Uterus (tissue), 4 donors: Measurements from ENCODE around the gene BRAT1. TPM values are rescaled to one million over a fixed set of nuclear protein-coding genes. Genes with fewer than 3 reads are reported as not detected.
"Not testable (repeated sequence)": the region's sequence is repeated elsewhere in the genome, so short reads cannot be mapped to it uniquely, and the experiment has no call there.

Experiments
- DNase-seq, 2 donors: peaks; one replicate each; pipeline ENCODE4 v3.0.0-alpha.2; 2019 to 2020
- H3K27ac ChIP-seq, 2 donors: fragments of 200-600 bp; sonication (generic); 1 replicate in 1 of 2; 2 replicates in 1 of 2; pipeline ENCODE4 v1.5.1; 2016 to 2018
- H3K27me3 ChIP-seq, 2 donors: fragments of 200-600 bp; sonication (generic); one replicate each; pipeline ENCODE4 v1.5.1; 2018 to 2019; ENCODE audit warnings: control low read depth in 1 of 2
- H3K36me3 ChIP-seq, 2 donors: fragments of 200-600 bp; sonication (generic); one replicate each; pipeline ENCODE4 v1.5.1; 2019; ENCODE audit warnings: control low read depth in 1 of 2
- H3K4me1 ChIP-seq, 2 donors: fragments of 200-600 bp; sonication (generic); one replicate each; pipeline ENCODE4 v1.5.1; 2018 to 2019; ENCODE audit warnings: control low read depth in 1 of 2
- H3K4me3 ChIP-seq, 2 donors: fragments of 200-600 bp; sonication (generic); 1 replicate in 1 of 2; 2 replicates in 1 of 2; pipeline ENCODE4 v1.5.1; 2018 to 2019; ENCODE audit warnings: mild to moderate bottlenecking in 1 of 2
- H3K9me3 ChIP-seq, 2 donors: fragments of 200-600 bp; sonication (generic); one replicate each; pipeline ENCODE4 v1.5.1; 2019; ENCODE audit warnings: control low read depth in 1 of 2
- POLR2A ChIP-seq, 2 donors: fragments of 450-650 bp; IDR thresholded peaks; one replicate each; pipeline ENCODE4 v1.6.1; 2016; ENCODE audit warnings: antibody characterized with exemption in 2 of 2, mild to moderate bottlenecking in 1 of 2, moderate library complexity in 1 of 2
- intact Hi-C: fragments of 100-400 bp; cut with DNase I; formaldehyde crosslinking; loops from one replicate; pipeline ENCODE4 v1.15.1; 2023; ENCODE audit warnings: low total_unique reads
- total RNA-seq, 4 donors: library from RNA; depleted of rRNA in 3 of 4; stranded (reverse); fragments of >200 nt in 3 of 4; gene quantifications; one replicate each; pipeline versions ENCODE4 v1.1.0 to v1.2.4, GENCODE V29; 2014 to 2023
- TF ChIP-seq, protein P1 (sequence below), 4 experiments: fragments of 200-600 bp in 2 of 4; fragments of 450-650 bp in 2 of 4; sonication (generic) in 2 of 4; IDR thresholded peaks; one replicate each; pipeline ENCODE4 v1.5.1; 2016 to 2019; ENCODE audit warnings: antibody characterized with exemption in 4 of 4, mild to moderate bottlenecking in 2 of 4, moderate library complexity in 1 of 4
- donor health status: DM: yes; HTN: yes; CAD: no.

BRAT1 gene
- total RNA-seq, 4 donors from 2014 or later = 10.3 to 44.3 (median 36.0) TPM

DNA sequence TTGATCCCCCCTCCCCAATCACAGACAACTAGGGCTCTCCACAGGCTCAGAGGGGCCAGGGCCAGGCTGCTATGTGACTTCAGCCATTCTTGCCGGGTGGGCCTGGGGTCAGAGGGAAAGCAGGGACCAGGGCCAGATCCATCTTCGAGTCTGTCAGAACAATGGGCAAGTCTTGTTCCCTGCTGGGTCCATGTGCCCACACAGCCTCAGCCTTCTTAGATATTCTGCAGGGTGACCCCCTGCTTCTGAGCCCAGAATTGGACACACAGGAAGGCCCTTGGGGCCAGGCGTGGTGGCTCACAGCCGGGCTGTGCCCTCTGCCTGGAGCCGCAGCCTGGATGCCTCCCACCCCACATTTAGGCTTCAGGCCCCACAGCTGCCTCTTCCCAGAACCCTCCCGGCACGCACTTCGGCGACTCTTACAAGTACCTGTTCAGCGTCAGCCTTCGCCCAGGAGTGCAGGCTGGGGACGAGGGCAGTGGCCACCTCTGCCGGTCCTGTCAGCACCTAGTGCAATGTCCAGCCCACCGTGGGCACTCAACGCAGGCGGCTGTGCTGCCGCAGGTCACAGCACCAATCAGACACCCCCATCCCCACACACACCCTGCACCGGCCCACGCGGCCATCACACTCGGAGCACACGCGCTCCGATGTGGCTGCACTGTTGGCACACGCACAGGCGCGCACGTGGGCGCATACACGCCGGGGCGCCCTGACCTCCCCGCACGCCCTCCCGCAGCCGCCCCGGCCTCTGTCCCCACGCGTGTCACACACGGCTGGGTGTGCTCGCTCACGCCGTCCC, 24.1 kb downstream of the BRAT1 start:
- H3K9me3 ChIP-seq, intact Hi-C loops, H3K4me3 ChIP-seq, H3K27me3 ChIP-seq, H3K36me3 ChIP-seq, DNase-seq: not testable (repeated sequence)
- Histone ChIP-seq H3K27ac (peak overlapping the region; percentile 55 to 65), H3K4me1 (peaks cover 0 to 13% of the 10 kb centered on the region in 2 donors)

DNA sequence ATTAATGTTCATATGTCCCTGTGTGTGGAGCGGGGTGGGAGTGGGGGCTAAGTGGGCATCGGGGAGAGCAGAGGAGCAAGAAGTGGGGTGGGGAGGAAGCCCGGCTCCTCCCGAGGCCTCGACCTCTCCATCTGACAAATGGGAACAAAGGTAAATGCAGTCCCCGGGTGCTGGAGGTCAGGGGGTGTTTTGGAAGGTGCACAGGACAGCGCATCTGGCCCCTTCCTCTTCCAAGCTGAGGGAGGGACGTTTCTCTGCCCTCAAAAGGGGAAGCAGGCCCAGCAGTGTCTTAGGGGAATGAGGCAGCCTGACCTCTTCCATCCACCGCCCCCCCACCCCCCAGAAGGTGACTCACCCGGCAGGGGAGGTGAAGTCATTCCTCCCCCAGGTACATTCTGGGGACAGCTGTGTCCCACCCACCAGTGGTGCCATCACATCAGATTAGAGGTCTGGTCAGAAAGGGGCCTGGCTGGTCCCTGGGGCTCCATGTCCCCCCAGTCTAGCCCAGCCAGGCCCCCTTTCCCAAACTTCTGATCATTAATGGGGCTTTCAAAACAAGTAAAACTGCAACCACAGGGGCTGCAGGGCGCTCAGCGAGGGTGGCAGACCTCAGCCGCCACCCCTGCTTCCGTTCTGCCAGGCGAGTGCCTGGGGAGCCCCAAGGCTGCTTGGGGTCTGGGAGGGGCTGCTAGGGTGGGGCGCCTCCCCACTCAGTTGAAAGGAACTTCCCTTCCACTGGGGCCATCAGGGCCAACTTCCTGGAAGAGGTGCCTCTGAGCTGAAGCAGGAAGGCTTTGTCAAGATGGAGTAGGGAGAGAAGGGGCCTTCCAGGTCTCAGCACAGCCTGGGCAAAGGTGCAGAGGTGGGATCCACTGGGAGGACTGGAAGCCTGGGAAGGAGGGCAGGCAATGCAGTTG, 25.0 kb downstream of the BRAT1 start:
- peaks cover 0 to 13% of the 10 kb centered on the region in 2 donors for H3K4me1 ChIP-seq
- no peak overlapping the region for H3K4me3 ChIP-seq
- H3K27ac ChIP-seq = peak overlapping the region; percentile 55 to 65
- intact Hi-C loops = no loop called here
- DNase-seq = peak in 1 of 2 donors; percentile 19
- TF ChIP-seq POLR2A (IDR thresholded peaks at IDR 0.05) = no peak
- TF ChIP-seq, protein P1, sequence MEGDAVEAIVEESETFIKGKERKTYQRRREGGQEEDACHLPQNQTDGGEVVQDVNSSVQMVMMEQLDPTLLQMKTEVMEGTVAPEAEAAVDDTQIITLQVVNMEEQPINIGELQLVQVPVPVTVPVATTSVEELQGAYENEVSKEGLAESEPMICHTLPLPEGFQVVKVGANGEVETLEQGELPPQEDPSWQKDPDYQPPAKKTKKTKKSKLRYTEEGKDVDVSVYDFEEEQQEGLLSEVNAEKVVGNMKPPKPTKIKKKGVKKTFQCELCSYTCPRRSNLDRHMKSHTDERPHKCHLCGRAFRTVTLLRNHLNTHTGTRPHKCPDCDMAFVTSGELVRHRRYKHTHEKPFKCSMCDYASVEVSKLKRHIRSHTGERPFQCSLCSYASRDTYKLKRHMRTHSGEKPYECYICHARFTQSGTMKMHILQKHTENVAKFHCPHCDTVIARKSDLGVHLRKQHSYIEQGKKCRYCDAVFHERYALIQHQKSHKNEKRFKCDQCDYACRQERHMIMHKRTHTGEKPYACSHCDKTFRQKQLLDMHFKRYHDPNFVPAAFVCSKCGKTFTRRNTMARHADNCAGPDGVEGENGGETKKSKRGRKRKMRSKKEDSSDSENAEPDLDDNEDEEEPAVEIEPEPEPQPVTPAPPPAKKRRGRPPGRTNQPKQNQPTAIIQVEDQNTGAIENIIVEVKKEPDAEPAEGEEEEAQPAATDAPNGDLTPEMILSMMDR (IDR thresholded peaks at IDR 0.05) = no peak
- H3K36me3 ChIP-seq = no peaks in the 10 kb centered on the region
- H3K27me3 ChIP-seq = no peaks in the 10 kb centered on the region
- H3K9me3 ChIP-seq = no peaks in the 10 kb centered on the region

DNA sequence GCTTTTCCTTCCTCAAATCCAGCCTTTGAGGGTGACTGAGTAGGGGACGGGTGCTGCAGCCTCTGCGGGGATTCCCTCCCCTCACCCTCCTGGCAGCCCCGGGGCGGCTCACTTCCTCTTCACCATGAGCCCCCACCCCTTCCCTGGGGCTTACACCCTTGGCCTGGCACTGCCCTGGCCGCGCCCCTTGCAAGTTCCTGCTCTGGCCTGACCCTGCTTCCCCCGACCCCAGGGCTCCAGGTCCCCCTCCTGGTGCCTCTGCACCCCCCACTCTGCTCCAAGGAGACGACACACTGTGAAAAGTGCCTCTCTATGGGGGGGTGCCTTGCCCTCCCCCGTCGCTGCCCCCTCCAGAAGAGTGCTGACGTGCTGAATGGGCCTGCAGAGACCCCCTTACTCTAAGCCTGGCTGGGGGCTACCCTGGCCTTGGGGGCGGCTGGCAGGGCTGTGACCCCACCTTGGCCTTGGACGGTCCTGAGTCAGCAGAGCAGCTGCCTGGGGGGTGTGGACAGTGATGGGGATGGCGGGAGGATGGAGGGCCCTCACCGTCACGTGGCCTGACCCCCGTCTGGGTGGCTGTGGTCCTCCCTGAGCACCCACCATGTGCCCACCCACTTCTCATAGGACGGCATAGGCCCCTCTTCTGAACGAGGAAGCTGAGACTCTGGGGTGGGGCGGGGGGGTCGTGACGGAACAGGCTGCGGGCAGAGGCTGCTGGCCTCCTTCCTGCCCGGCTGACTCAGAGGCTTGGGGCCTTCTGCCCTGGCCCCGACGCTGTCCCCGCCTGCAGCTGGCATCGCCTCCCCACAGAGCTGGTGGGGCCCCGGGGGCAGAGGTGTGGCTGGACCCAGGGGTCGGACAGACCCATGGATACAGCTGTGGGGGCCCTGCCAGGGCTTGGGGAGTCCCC, 25.9 kb downstream of the BRAT1 start:
- H3K4me3 ChIP-seq = no peak overlapping the region
- no peak for TF ChIP-seq POLR2A (IDR thresholded peaks at IDR 0.05)
- TF ChIP-seq, protein P1 (IDR thresholded peaks at IDR 0.05) = no peak
- intact Hi-C loops = no loop called here
- peaks cover 0 to 13% of the 10 kb centered on the region in 2 donors for H3K4me1 ChIP-seq
- no peaks in the 10 kb centered on the region for H3K9me3 ChIP-seq
- no peaks in the 10 kb centered on the region for H3K27me3 ChIP-seq
- no peaks in the 10 kb centered on the region for H3K36me3 ChIP-seq
- peak overlapping the region; percentile 55 to 65 for H3K27ac ChIP-seq
- peak; percentile 24 to 29 for DNase-seq

DNA sequence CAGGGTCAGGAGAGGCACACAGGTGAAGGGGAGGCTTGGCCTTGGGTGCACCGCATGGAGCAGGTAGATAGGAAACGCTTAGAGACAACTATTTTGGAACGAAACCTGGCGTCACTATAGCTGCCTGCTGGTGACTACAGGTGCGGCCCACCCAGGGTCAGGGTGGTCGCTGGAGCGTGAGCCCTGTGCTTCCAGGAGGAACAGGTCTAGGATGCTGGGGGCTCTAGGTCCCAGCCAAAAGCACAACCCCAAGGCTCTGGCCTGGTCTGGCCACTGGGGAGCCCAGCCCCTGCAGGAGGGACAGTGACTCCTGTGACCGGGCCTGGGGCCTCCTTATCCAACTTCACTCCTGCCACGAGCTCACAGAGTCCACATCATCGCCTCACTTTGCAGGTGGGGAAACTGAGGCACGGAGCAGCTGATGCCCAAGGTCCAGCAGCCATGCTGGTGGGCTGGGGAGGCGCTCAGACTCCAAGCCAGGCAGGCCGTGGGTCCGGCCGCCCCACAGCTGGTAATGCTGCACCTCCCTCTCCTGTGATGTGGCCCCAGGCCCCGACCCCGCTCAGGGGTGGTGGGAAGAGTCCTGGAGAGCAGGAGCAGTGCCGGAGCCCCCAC, 26.7 kb downstream of the BRAT1 start:
- Histone ChIP-seq H3K27ac (peak overlapping the region in 1 of 2 donors; percentile 0), H3K27me3 (no peaks in the 10 kb centered on the region), H3K4me3 (no peak overlapping the region), H3K9me3 (no peaks in the 10 kb centered on the region), H3K4me1 (peaks cover 0 to 13% of the 10 kb centered on the region in 2 donors), H3K36me3 (no peaks in the 10 kb centered on the region)
- no peak for DNase-seq
- intact Hi-C loops = no loop called here
- TF ChIP-seq POLR2A (IDR thresholded peaks at IDR 0.05) = no peak
- TF ChIP-seq, protein P1 (IDR thresholded peaks at IDR 0.05) = no peak
